Measurements from ENCODE around the gene YWHAQ. TPM values are rescaled to one million over a fixed set of nuclear protein-coding genes. Genes with fewer than 3 reads are reported as not detected.

Gene YWHAQ
- total and polyA plus RNA-seq, 2 donors (not counting 1 experiment from before 2014, with no cell fraction given), result 68.7 to 126 TPM

- Mint-ChIP-seq H3K4me1 (peaks cover 18% of the 10 kb centered on the region), H3K9me3 (ENCODE audit: insufficient read depth) (no peaks in the 10 kb centered on the region), H3K4me3 (no peak overlapping the region), H3K27me3 (peaks cover 13% of the 10 kb centered on the region), H3K27ac (no peak overlapping the region)
- no peak for TF ChIP-seq CTCF (IDR thresholded peaks at IDR 0.05)
- TF ChIP-seq EZH2 (IDR thresholded peaks at IDR 0.05; ENCODE audit: borderline replicate concordance, insufficient read depth, low read depth, low read length, poor library complexity, severe bottlenecking), result no peak
- ATAC-seq (ENCODE audit: low read depth), result no peak
- Histone ChIP-seq H3K4me3 (ENCODE audit: control extremely low read depth in 1 of 5, extremely low read depth in 1 of 5, insufficient read depth in 1 of 5, low read depth in 2 of 5, low read length in 4 of 5) (no peak overlapping the region), H3K4me1 (ENCODE audit: control insufficient read depth in 2 of 2, insufficient read depth in 2 of 2, low read length in 2 of 2) (peaks cover 0 to 5% of the 10 kb centered on the region in 2 donors), H3K36me3 (replicated peaks in 1 of 2; ENCODE audit: control extremely low read depth in 1 of 2, control insufficient read depth in 1 of 2, extremely low read depth in 1 of 2, insufficient read depth in 2 of 2, low read length in 1 of 2) (no peaks in the 10 kb centered on the region), H3K9me3 (ENCODE audit: control extremely low read depth in 1 of 3, control insufficient read depth in 2 of 3, insufficient read depth in 1 of 3, low read length in 2 of 3) (no peaks in the 10 kb centered on the region), H3K27me3 (replicated peaks in 1 of 4; ENCODE audit: control extremely low read depth in 1 of 4, control insufficient read depth in 3 of 4, insufficient read depth in 4 of 4, low read length in 3 of 4) (no peaks in the 10 kb centered on the region), H3K4me2 (replicated peaks; ENCODE audit: low read depth, low read length, poor library complexity, severe bottlenecking) (no peak overlapping the region), H3K79me2 (ENCODE audit: control insufficient read depth, insufficient read depth, low read length) (no peaks in the 10 kb centered on the region), H2AFZ (ENCODE audit: insufficient read depth, low read depth, low read length, poor library complexity, severe bottlenecking) (no peak overlapping the region), H3K9ac (ENCODE audit: low read length) (no peak overlapping the region), H3K27ac (ENCODE audit: low read length in 2 of 2) (no peak overlapping the region), H4K20me1 (ENCODE audit: control insufficient read depth, insufficient read depth, low read length, poor library complexity, severe bottlenecking) (no peaks in the 10 kb centered on the region)
- POLR2A ChIA-PET, result no interaction called here
- CTCF ChIA-PET, result no interaction called here
- DNase-seq, result no peak
- intact Hi-C loops (cut with micrococcal nuclease), result loop anchor here (5.0 kb wide), 1 partner anchor 318 kb away; no protein-coding TSS in a partner anchor
- 100% methylated on average over 6 of the region's 9 CpGs for WGBS (ENCODE audit: insufficient coverage)
These were observed 13.8 kb upstream of the YWHAQ start for GRCh38 chr2:9644603-9645002.

DNA sequence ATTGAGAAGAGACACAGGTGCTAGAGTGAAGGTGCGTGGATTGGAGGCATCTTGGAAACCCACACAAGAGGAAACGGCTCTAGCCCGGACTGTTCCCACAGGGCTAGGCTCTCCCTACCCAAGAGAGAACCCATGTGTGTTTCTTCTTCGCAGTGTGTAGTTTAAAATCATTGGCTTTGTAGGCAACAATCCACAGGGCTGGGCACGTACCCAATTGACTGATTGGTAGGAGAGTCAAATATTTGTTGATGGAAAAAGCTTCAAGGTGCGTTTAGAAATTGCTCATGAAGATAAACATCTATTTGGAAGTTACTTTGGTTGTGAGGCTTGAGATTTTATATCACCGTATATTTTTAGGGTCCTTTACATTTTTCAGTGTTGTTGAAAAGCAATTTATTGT, 13.2 kb upstream of the YWHAQ start:
- Mint-ChIP-seq H3K27ac (no peak overlapping the region), H3K4me3 (no peak overlapping the region), H3K9me3 (ENCODE audit: insufficient read depth) (no peaks in the 10 kb centered on the region), H3K4me1 (peaks cover 18% of the 10 kb centered on the region), H3K27me3 (peaks cover 14% of the 10 kb centered on the region)
- TF ChIP-seq CTCF (IDR thresholded peaks at IDR 0.05), result no peak
- Histone ChIP-seq H3K9me3 (ENCODE audit: control extremely low read depth in 1 of 3, control insufficient read depth in 2 of 3, insufficient read depth in 1 of 3, low read length in 2 of 3) (no peaks in the 10 kb centered on the region), H3K4me3 (ENCODE audit: control extremely low read depth in 1 of 5, extremely low read depth in 1 of 5, insufficient read depth in 1 of 5, low read depth in 2 of 5, low read length in 4 of 5) (no peak overlapping the region), H4K20me1 (ENCODE audit: control insufficient read depth, insufficient read depth, low read length, poor library complexity, severe bottlenecking) (no peaks in the 10 kb centered on the region), H3K27me3 (replicated peaks in 1 of 4; ENCODE audit: control extremely low read depth in 1 of 4, control insufficient read depth in 3 of 4, insufficient read depth in 4 of 4, low read length in 3 of 4) (no peaks in the 10 kb centered on the region), H3K4me2 (replicated peaks; ENCODE audit: low read depth, low read length, poor library complexity, severe bottlenecking) (no peak overlapping the region), H3K9ac (ENCODE audit: low read length) (no peak overlapping the region), H3K36me3 (replicated peaks in 1 of 2; ENCODE audit: control extremely low read depth in 1 of 2, control insufficient read depth in 1 of 2, extremely low read depth in 1 of 2, insufficient read depth in 2 of 2, low read length in 1 of 2) (no peaks in the 10 kb centered on the region), H3K4me1 (ENCODE audit: control insufficient read depth in 2 of 2, insufficient read depth in 2 of 2, low read length in 2 of 2) (peaks cover 0 to 5% of the 10 kb centered on the region in 2 donors), H2AFZ (ENCODE audit: insufficient read depth, low read depth, low read length, poor library complexity, severe bottlenecking) (no peak overlapping the region), H3K27ac (ENCODE audit: low read length in 2 of 2) (no peak overlapping the region), H3K79me2 (ENCODE audit: control insufficient read depth, insufficient read depth, low read length) (no peaks in the 10 kb centered on the region)
- DNase-seq (no peak), ATAC-seq (ENCODE audit: low read depth) (no peak)
- intact Hi-C loops (cut with micrococcal nuclease), result loop anchor here (5.0 kb wide), 1 partner anchor 318 kb away; no protein-coding TSS in a partner anchor
- POLR2A ChIA-PET, result no interaction called here
- WGBS (ENCODE audit: insufficient coverage), result 95% methylated on average over 4 of the region's 7 CpGs
- CTCF ChIA-PET, result no interaction called here

Data from B cell (primary cell).